ENCODE measurements around the gene NGDN.

Gene NGDN

GRCh38 chr14:23478109-23478759 lies 8.7 kb downstream of the NGDN start:
- DNase-seq (ENCODE audit: low spot score) = peak; percentile 81

GRCh38 chr14:23481362-23481970 lies 12.0 kb downstream of the NGDN start:
- no peak for DNase-seq (ENCODE audit: low spot score)

GRCh38 chr14:23481979-23482822 lies 12.7 kb downstream of the NGDN start:
- DNase-seq (ENCODE audit: low spot score) = no peak

GRCh38 chr14:23482823-23483148 lies 13.3 kb downstream of the NGDN start:
- DNase-seq (ENCODE audit: low spot score) = no peak

- DNase-seq (ENCODE audit: low spot score) = no peak
Measured at GRCh38 chr14:23483236-23483854, 13.8 kb downstream of the NGDN start.

- DNase-seq (ENCODE audit: low spot score) = no peak
Measured at GRCh38 chr14:23485326-23485725, 15.8 kb downstream of the NGDN start.

GRCh38 chr14:23486036-23486435 lies 16.5 kb downstream of the NGDN start:
- DNase-seq (ENCODE audit: low spot score) = no peak

- no peak for DNase-seq (ENCODE audit: low spot score)
Measured at GRCh38 chr14:23487216-23487615, 17.7 kb downstream of the NGDN start.

- DNase-seq (ENCODE audit: low spot score) = no peak
Measured at GRCh38 chr14:23492618-23493272, 23.2 kb downstream of the NGDN start.

- no peak for DNase-seq (ENCODE audit: low spot score)
Measured at GRCh38 chr14:23494223-23494622, 24.7 kb downstream of the NGDN start.

- DNase-seq (ENCODE audit: low spot score) = no peak
Measured at GRCh38 chr14:23512156-23512555, 42.7 kb downstream of the NGDN start.

- DNase-seq (ENCODE audit: low spot score) = no peak
Measured at GRCh38 chr14:23513005-23513817, 43.7 kb downstream of the NGDN start.

- DNase-seq (ENCODE audit: low spot score) = no peak
Measured at GRCh38 chr14:23513818-23514643, 44.5 kb downstream of the NGDN start.

GRCh38 chr14:23514644-23514957 lies 45.1 kb downstream of the NGDN start:
- no peak for DNase-seq (ENCODE audit: low spot score)

- DNase-seq (ENCODE audit: low spot score) = no peak
Measured at GRCh38 chr14:23517650-23518326, 48.3 kb downstream of the NGDN start.

GRCh38 chr14:23518709-23519108 lies 49.2 kb downstream of the NGDN start:
- DNase-seq (ENCODE audit: low spot score) = no peak

- DNase-seq (ENCODE audit: low spot score) = no peak
Measured at GRCh38 chr14:23520899-23521533, 51.5 kb downstream of the NGDN start.

- DNase-seq (ENCODE audit: low spot score) = no peak
Measured at GRCh38 chr14:23521785-23522640, 52.5 kb downstream of the NGDN start.

All from CD4-positive, alpha-beta T cell treated with Interleukin-2 at 100 ng/mL for 4 hours (primary cell).